ENCODE data around the gene MS4A4A.

The MS4A4A gene

DNA sequence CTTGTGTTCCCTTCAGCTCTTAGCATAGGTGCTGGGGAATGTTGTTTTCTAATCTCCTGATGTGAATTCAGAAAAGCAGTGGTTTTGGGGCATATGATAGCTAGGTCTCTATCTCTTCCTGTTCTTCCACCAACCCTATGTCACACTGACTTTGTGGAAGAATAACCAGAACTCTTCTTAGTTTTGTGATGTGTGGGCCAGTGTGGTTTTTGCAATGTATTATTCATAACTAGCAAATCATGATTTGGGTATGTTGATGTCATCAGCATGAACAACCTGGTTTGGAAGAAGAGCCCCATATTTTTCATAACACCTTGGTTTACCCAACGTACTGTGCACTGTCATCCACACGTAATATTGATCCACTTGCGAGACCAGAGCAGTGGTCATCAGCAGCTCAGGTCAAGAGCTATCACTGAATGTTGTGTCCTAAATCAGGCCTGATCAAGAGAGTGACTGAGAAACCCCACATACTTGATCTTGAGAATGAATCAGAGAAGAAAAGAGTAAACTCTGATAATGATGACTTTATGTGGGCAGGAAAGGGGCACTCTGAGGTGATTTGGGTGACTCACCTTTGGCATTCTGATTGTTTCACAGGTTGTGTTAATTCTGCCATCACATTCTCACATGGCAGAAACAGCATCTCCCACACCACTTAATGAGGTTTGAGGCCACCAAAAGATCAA lies 27.2 kb downstream of the MS4A4A start:
- TF ChIP-seq, protein P1, sequence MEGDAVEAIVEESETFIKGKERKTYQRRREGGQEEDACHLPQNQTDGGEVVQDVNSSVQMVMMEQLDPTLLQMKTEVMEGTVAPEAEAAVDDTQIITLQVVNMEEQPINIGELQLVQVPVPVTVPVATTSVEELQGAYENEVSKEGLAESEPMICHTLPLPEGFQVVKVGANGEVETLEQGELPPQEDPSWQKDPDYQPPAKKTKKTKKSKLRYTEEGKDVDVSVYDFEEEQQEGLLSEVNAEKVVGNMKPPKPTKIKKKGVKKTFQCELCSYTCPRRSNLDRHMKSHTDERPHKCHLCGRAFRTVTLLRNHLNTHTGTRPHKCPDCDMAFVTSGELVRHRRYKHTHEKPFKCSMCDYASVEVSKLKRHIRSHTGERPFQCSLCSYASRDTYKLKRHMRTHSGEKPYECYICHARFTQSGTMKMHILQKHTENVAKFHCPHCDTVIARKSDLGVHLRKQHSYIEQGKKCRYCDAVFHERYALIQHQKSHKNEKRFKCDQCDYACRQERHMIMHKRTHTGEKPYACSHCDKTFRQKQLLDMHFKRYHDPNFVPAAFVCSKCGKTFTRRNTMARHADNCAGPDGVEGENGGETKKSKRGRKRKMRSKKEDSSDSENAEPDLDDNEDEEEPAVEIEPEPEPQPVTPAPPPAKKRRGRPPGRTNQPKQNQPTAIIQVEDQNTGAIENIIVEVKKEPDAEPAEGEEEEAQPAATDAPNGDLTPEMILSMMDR (IDR thresholded peaks at IDR 0.05), result no peak

DNA sequence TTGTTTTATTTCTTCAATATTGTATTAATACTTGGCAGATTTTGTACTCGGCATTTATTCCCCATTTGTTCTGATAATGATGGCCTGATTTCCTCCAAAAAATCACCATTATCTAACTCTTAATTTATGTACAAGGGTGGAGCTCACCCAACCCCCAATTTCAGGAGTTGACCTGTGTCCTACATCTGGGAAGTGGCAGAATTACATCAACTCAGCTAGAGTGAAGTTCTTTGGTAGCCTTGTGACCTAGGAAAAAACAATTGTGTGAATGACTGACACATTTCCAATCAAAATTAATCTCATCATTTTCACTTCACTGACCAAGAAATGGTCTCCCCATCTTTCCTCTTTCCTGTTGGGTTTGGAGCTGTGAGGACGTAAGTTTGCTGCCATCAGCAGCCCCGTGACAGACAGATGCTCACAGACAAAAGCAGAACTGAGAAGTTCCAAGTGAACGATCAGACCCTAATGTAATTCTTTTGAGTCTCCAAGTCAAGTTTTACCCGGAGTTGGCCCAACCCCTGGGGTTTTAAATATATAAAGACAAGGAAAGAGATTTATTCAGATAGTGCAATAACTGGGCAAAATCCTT lies 30.0 kb downstream of the MS4A4A start:
- TF ChIP-seq, protein P1 (IDR thresholded peaks at IDR 0.05), result no peak

DNA sequence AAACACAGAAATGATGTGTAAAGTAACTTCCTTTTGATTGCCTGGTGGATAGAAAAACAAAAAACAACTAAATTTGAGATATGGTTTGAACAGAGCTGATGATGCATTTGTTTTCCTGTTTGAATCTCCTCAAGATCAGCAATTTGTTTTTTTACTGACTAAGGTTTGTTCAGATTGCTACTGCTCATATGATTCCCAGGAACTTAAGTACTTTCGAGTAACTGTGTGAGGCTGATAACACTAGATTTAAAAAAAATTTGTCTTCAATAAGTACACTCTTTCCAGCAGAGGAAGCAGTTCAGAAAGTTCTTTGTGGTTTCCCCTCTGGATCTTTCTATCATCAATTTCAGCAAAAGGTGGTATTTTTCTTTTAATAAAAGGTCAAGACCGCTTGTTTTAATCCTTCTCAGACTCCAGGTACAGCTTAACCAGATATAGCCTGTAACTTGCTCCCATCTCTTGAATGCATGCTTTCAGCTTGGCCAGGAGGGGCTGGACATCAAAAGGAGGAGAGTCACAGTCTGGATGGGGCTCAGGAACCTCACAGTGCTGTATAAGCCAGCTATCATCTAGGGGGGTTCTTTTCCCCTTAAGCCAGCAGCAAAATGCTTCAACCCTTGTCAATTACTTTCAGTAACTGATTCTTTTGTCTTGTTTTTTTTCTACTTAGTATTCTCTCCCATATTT lies 34.3 kb downstream of the MS4A4A start:
- TF ChIP-seq, protein P1 (IDR thresholded peaks at IDR 0.05), result no peak

DNA sequence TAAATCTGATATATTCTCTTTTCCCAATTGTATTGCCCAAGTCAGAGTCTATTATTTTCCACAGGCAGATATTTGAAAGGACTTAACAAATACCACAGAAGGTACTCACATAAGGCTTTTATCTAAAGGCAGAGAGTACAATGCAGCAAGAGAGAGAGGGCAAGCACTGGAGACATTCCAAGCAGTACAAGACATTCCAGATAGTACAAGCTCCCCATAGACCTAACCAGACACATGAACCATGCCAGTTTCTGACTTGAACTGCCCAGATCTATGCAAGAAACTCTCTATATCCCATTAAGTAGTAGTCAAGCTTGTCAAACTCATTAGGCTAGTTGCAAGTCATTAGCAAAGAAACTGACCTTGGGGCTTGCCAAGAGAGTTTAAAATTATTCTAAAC lies 35.4 kb downstream of the MS4A4A start:
- TF ChIP-seq, protein P1 (IDR thresholded peaks at IDR 0.05), result no peak

DNA sequence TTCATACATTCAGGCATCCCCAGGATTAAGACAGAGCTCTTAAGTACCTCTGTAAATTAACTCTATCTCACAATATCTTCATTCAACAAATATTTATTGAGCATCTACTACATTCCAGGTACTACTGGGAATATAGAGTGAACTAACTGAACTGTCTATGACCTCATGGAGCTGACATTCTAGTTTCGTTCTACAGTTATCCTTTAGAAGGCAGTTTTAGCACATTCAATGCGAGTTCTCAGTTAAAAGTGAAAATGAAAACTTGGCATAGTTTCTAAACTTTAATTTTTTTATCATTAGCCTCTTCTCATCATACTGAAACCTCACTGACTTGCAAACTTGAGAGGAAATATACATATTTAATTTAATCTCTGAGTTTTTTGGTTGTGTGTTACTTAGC lies 35.9 kb downstream of the MS4A4A start:
- TF ChIP-seq, protein P1 (IDR thresholded peaks at IDR 0.05), result no peak

DNA sequence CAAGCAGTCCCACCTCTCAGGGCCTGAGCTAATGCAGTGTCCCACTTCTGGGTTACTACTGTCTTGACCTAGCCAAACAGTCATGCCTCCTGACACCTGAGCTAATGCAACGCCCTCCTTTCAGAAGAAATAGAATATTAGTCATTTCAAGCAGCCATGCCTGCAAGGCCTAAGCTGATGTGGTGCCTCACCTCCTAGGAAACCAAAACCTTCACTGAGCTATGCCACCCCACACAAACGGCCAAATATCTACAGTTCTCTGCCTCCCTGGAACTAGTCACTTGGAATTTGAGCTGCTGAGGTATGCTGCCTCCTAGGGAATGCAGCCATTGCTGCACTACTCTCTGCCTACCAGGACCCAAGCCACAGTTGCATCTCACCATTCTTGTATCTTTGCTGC lies 38.3 kb downstream of the MS4A4A start:
- TF ChIP-seq, protein P1 (IDR thresholded peaks at IDR 0.05), result no peak

DNA sequence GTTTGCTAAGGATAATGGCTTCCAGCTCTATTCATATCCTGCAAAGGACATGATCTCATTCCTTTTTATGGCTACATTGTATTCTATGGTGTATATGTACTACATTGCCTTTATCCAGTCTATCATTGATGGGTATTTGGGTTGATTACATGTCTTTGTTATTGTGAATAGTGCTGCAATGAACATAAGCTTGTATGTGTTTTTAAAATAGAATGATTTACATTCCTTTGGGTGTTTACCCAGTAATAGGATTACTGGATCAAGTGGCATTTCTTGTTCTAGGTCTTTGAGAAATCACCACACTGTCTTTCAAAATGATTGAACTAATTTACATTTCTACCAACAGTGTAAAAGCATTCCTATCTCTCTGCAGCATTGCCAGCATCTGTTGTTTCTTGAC lies 40.6 kb downstream of the MS4A4A start:
- TF ChIP-seq, protein P1 (IDR thresholded peaks at IDR 0.05), result no peak
